HepG2 (cell line): ENCODE measurements around the gene TTC39C. TPM values are rescaled to one million over a fixed set of nuclear protein-coding genes. Genes with fewer than 3 reads are reported as not detected.
A peak's percentile ranks its signal among the peaks of the same experiment; 100 is the strongest.

Experiments
- ATAC-seq: fragments of 200-7000 bp; cut with Tn5 transposase; 3 replicates; pipeline ENCODE4 v1.9.1; 2020; ENCODE audit warnings: mild to moderate bottlenecking, moderate library complexity
- BruUV-seq: library from RNA; stranded (reverse); fragments of 400-500 nt; replicated peaks from 2 replicates; lab custom pipeline; 2021; lab: Mats Ljungman, UMichigan
- CTCF ChIA-PET: fragments of 300-600 bp; formaldehyde crosslinking; extraction: SDS; loops from one replicate; lab custom pipeline; 2021; ENCODE audit warnings: low total read pairs, inconsistent platforms, low intra/inter-chr PET ratio; lab: Yijun Ruan, JAX
- POLR2A ChIA-PET: fragments of 350-600 bp; sonication (Branson Sonifier 250); formaldehyde crosslinking; loops from one replicate; lab custom pipeline; 2020; ENCODE audit warnings: antibody characterized with exemption, inconsistent platforms; lab: Yijun Ruan, JAX
- DNase-seq: peaks from one replicate; pipeline ENCODE4 v3.0.0-alpha.2; 2015; ENCODE audit warnings: low spot score
- FAIRE-seq: peaks from 3 replicates; lab custom pipeline; 2011; peaks lifted over from hg19 to GRCh38; lab: Jason Lieb, UNC
- H2AFZ ChIP-seq: one replicate; pipeline ENCODE4 v1.6.1; 2011; ENCODE audit warnings: low read length, inconsistent platforms
- H3K27ac ChIP-seq: fragments of 300-600 bp; 3 replicates; pipeline ENCODE4 v1.8.0; 2011; ENCODE audit warnings: mixed run types, mild to moderate bottlenecking, mixed read lengths, low read length, inconsistent platforms; ENCODE audit not compliant: insufficient read depth; ENCODE audit errors: extremely low read length
- H3K27me3 ChIP-seq, 2 experiments: fragments of 200-600 bp in 1 of 2; 2 replicates in 1 of 2; 3 replicates in 1 of 2; pipeline versions ENCODE4 v1.6.0 to v1.8.0; 2011; ENCODE audit warnings: low read length in 2 of 2, mild to moderate bottlenecking in 2 of 2, moderate library complexity in 2 of 2, inconsistent platforms in 1 of 2; ENCODE audit not compliant: insufficient read depth in 2 of 2, control insufficient read depth in 1 of 2
- H3K36me3 ChIP-seq, 2 experiments: fragments of 200-600 bp in 1 of 2; replicated peaks in 1 of 2; 2 replicates in 1 of 2; 3 replicates in 1 of 2; pipeline versions ENCODE4 v1.5.1 to v1.8.0; 2011; ENCODE audit warnings: low read length in 2 of 2, inconsistent platforms in 1 of 2; ENCODE audit not compliant: insufficient read depth in 2 of 2, control insufficient read depth in 1 of 2
- H3K4me1 ChIP-seq: 2 replicates; pipeline ENCODE4 v1.5.1; 2012; ENCODE audit warnings: low read length, inconsistent platforms; ENCODE audit not compliant: insufficient read depth
- H3K4me2 ChIP-seq: 2 replicates; pipeline ENCODE4 v1.6.0; 2011; ENCODE audit warnings: low read depth, low read length, inconsistent platforms
- H3K4me3 ChIP-seq, 3 experiments: fragments of 200-600 bp in 1 of 3; sonication (generic), shearing (Covaris generic) in 1 of 3; replicated peaks in 1 of 3; 2 replicates each; pipeline ENCODE4 v1.5.1; 2011 to 2016; ENCODE audit warnings: low read length in 3 of 3, inconsistent platforms in 2 of 3, low read depth in 2 of 3, mild to moderate bottlenecking in 2 of 3, control low read depth in 1 of 3, mixed read lengths in 1 of 3; ENCODE audit not compliant: insufficient read depth in 1 of 3
- H3K79me2 ChIP-seq: one replicate; pipeline ENCODE4 v1.6.1; 2011; ENCODE audit warnings: low read length, inconsistent platforms; ENCODE audit not compliant: insufficient read depth
- H3K9ac ChIP-seq: 2 replicates; pipeline ENCODE4 v1.6.0; 2011; ENCODE audit warnings: mild to moderate bottlenecking, low read depth, low read length, inconsistent platforms; ENCODE audit not compliant: insufficient read depth
- H3K9me3 ChIP-seq: 2 replicates; pipeline ENCODE4 v1.5.1; 2012; ENCODE audit warnings: mild to moderate bottlenecking, low read length
- H4K20me1 ChIP-seq: 2 replicates; pipeline ENCODE4 v1.6.0; 2011; ENCODE audit warnings: inconsistent platforms, mild to moderate bottlenecking, low read length, moderate library complexity; ENCODE audit not compliant: insufficient read depth
- GMEB1 ChIP-seq: sonication (generic); formaldehyde crosslinking; IDR thresholded peaks from 2 replicates; pipeline ENCODE4 v1.5.1; 2020; ENCODE audit warnings: missing genetic modification reagents, mild to moderate bottlenecking, borderline replicate concordance
- MNT ChIP-seq: fragments of 450-650 bp; IDR thresholded peaks from 2 replicates; pipeline ENCODE4 v1.6.1; 2016
- MTF2 ChIP-seq: sonication (generic); formaldehyde crosslinking; IDR thresholded peaks from 2 replicates; pipeline ENCODE4 v1.5.0; 2020; ENCODE audit warnings: missing genetic modification reagents, borderline replicate concordance
- ZNF33A ChIP-seq: sonication (generic); formaldehyde crosslinking; IDR thresholded peaks from 2 replicates; pipeline ENCODE4 v1.5.1; 2020; ENCODE audit warnings: missing genetic modification reagents, mild to moderate bottlenecking, moderate library complexity, borderline replicate concordance
- ZNF737 ChIP-seq: sonication (generic); formaldehyde crosslinking; IDR thresholded peaks from 2 replicates; pipeline ENCODE4 v1.5.0; 2020; ENCODE audit warnings: missing genetic modification reagents, mild to moderate bottlenecking, borderline replicate concordance
- WGBS: methylation state at CpG from one replicate; pipeline ENCODE4 v1.1.6; 2017; ENCODE audit warnings: low lambda C conversion rate; 5-methylcytosine and 5-hydroxymethylcytosine counted together
- in situ Hi-C: cut with HindIII; loops from 2 replicates; pipeline ENCODE4 v1.10.0; 2017; ENCODE audit warnings: low pct_unique_long_range_greater_than_20kb; ENCODE audit not compliant: extremely low pct_ligation_motif_present
- intact Hi-C: fragments of 100-400 bp; cut with micrococcal nuclease; formaldehyde crosslinking; loops from one replicate; pipeline ENCODE4 v1.10.0; 2022; ENCODE audit not compliant: unreplicated experiment
- polyA plus RNA-seq, 8 experiments: library from polyadenylated mRNA; depleted of rRNA in 3 of 8; stranded (reverse) in 7 of 8; unstranded in 1 of 8; fragments of >200 nt; fragmentation: Illumina TruSeq in 4 of 8; extraction: Trizol in 4 of 8; gene quantifications; 2 replicates each; pipeline versions ENCODE4 v1.2.1 to v1.2.3, GENCODE V29; 2011 to 2016; ENCODE audit warnings: low read depth in 4 of 8, missing spikeins in 1 of 8, mixed read lengths in 1 of 8; ENCODE audit not compliant: insufficient read depth in 1 of 8
- total RNA-seq, 5 experiments: library from RNA; depleted of rRNA; stranded (reverse); fragments of >200 nt; fragmentation: Illumina TruSeq; extraction: Trizol; gene quantifications; 2 replicates each; pipeline ENCODE4 v1.2.3, GENCODE V29; 2016; ENCODE audit warnings: low read depth in 1 of 5

TTC39C gene
- total and polyA plus RNA-seq, 2 of the 13 experiments (the other 11 are each of a cell fraction or from before 2014, with no cell fraction given) = 19.1 to 25.9 TPM

GRCh38 chr18:23968638-23969604, 45.6 kb upstream of the TTC39C start:
- TF ChIP-seq GMEB1 (CRISPR knock-in tag) = no peak
- no peak for TF ChIP-seq ZNF33A
- peak; percentile 70 for TF ChIP-seq MNT
- no peak for TF ChIP-seq MTF2 (CRISPR knock-in tag)
- no peak for TF ChIP-seq ZNF737
- Histone ChIP-seq H2AFZ (no peak overlapping the region), H3K4me3 (no peak overlapping the region), H3K27ac (no peak overlapping the region), H3K79me2 (no peaks in the 10 kb centered on the region), H3K27me3 (no peaks in the 10 kb centered on the region; a peak in 3 of 5 replicates), H3K4me1 (no peaks in the 10 kb centered on the region), H3K9ac (no peak overlapping the region), H4K20me1 (no peaks in the 10 kb centered on the region), H3K9me3 (no peaks in the 10 kb centered on the region), H3K4me2 (no peak overlapping the region), H3K36me3 (no peaks in the 10 kb centered on the region)
- BruUV-seq = no TSS peak
- FAIRE-seq = no peak
- POLR2A ChIA-PET = no interaction called here
- DNase-seq = no peak
- CTCF ChIA-PET = no interaction called here
- no peak for ATAC-seq
- in situ Hi-C loops (loop anchor here (5.0 kb wide), 1 partner anchor 148 kb away; no protein-coding TSS in a partner anchor), intact Hi-C loops (no loop called here)
- WGBS = 42% methylated on average over 4 of the region's 4 CpGs
